ENCODE results near the gene RBM15B. TPM values are rescaled to one million over a fixed set of nuclear protein-coding genes. Genes with fewer than 3 reads are reported as not detected.

The RBM15B gene
- total and polyA plus RNA-seq, 7 donors, result 9.6 to 29.5 (median 19.5) TPM

- peak; percentile 18 for DNase-seq
- 62 to 77% methylated on average over 1 of the region's 1 CpG for WGBS, 2 donors
Observed at GRCh38 chr3:51353691-51354090, 37.4 kb upstream of the RBM15B start.

GRCh38 chr3:51354172-51354571, 36.9 kb upstream of the RBM15B start:
- Histone ChIP-seq H3K9me3 (no peaks in the 10 kb centered on the region), H3K27me3 (no peaks in the 10 kb centered on the region), H3K4me3 (no peak overlapping the region), H3K36me3 (no peaks in the 10 kb centered on the region), H3K27ac (no peak overlapping the region), H3K4me1 (no peaks in the 10 kb centered on the region)
- intact Hi-C loops (cut with DNase I), result no loop called here
- peak; percentile 6 for DNase-seq
- 85 to 95% methylated on average over 2 of the region's 2 CpGs for WGBS, 2 donors
- TF ChIP-seq POLR2A (IDR thresholded peaks at IDR 0.05), result no peak
- TF ChIP-seq EP300 (IDR thresholded peaks at IDR 0.05), result no peak
- no peak for TF ChIP-seq CTCF (IDR thresholded peaks at IDR 0.05)
- TF ChIP-seq POLR2AphosphoS5 (IDR thresholded peaks at IDR 0.05), result no peak

More at GRCh38 chr3:51353691-51354090, 37.4 kb upstream of the RBM15B start:
- Histone ChIP-seq H3K27me3 (no peaks in the 10 kb centered on the region), H3K4me3 (no peak overlapping the region), H3K9me3 (no peaks in the 10 kb centered on the region), H3K4me1 (no peaks in the 10 kb centered on the region), H3K36me3 (no peaks in the 10 kb centered on the region), H3K27ac (no peak overlapping the region)
- intact Hi-C loops (cut with DNase I), result no loop called here
- no peak for TF ChIP-seq CTCF (IDR thresholded peaks at IDR 0.05)
- no peak for TF ChIP-seq POLR2A (IDR thresholded peaks at IDR 0.05)
- TF ChIP-seq POLR2AphosphoS5 (IDR thresholded peaks at IDR 0.05), result no peak
- TF ChIP-seq EP300 (IDR thresholded peaks at IDR 0.05), result no peak

GRCh38 chr3:51354731-51355615, 36.1 kb upstream of the RBM15B start:
- intact Hi-C loops (cut with DNase I), result no loop called here
- no peaks in the 10 kb centered on the region for H3K4me1 ChIP-seq
- no peak overlapping the region for H3K4me3 ChIP-seq
- 91 to 92% methylated on average over 9 of the region's 9 CpGs for WGBS, 2 donors
- TF ChIP-seq POLR2A (IDR thresholded peaks at IDR 0.05) (no peak), CTCF (IDR thresholded peaks at IDR 0.05) (no peak), EP300 (IDR thresholded peaks at IDR 0.05) (no peak), POLR2AphosphoS5 (IDR thresholded peaks at IDR 0.05) (no peak)
- no peaks in the 10 kb centered on the region for H3K9me3 ChIP-seq
- peak; percentile 15 for DNase-seq
- no peaks in the 10 kb centered on the region for H3K36me3 ChIP-seq
- H3K27ac ChIP-seq, result no peak overlapping the region
- no peaks in the 10 kb centered on the region for H3K27me3 ChIP-seq

- TF ChIP-seq EP300 (IDR thresholded peaks at IDR 0.05) (no peak), POLR2A (IDR thresholded peaks at IDR 0.05) (no peak), POLR2AphosphoS5 (IDR thresholded peaks at IDR 0.05) (no peak)
- Histone ChIP-seq H3K4me3 (no peak overlapping the region), H3K27ac (no peak overlapping the region), H3K27me3 (no peaks in the 10 kb centered on the region), H3K36me3 (no peaks in the 10 kb centered on the region), H3K9me3 (no peaks in the 10 kb centered on the region), H3K4me1 (no peaks in the 10 kb centered on the region)
- WGBS, 2 donors, result 66 to 75% methylated on average over 8 of the region's 8 CpGs
- intact Hi-C loops (cut with DNase I), result no loop called here
- DNase-seq, result no peak
Observed at GRCh38 chr3:51355891-51356578, 35.0 kb upstream of the RBM15B start.

GRCh38 chr3:51357856-51358255, 33.2 kb upstream of the RBM15B start:
- Histone ChIP-seq H3K27ac (no peak overlapping the region), H3K4me1 (no peaks in the 10 kb centered on the region), H3K36me3 (no peaks in the 10 kb centered on the region), H3K9me3 (no peaks in the 10 kb centered on the region), H3K27me3 (no peaks in the 10 kb centered on the region), H3K4me3 (no peak overlapping the region)
- WGBS, 2 donors, result 69 to 71% methylated on average over 4 of the region's 4 CpGs
- no peak for DNase-seq
- TF ChIP-seq POLR2A (IDR thresholded peaks at IDR 0.05) (no peak), EP300 (IDR thresholded peaks at IDR 0.05) (no peak), POLR2AphosphoS5 (IDR thresholded peaks at IDR 0.05) (no peak), CTCF (IDR thresholded peaks at IDR 0.05) (no peak)
- intact Hi-C loops (cut with DNase I), result no loop called here
